SK-N-SH treated with all-trans-retinoic acid at 6 μM for 48 hours (cell line): ENCODE results near the gene KIF18B.

Source experiments
- ATAC-seq: fragments of 200-7000 bp; cut with Tn5 transposase; 3 replicates; pipeline ENCODE4 v1.9.1; 2020; ENCODE audit warnings: mild to moderate bottlenecking, moderate library complexity
- ARNTL ChIP-seq: fragments of 450-650 bp; formaldehyde crosslinking; IDR thresholded peaks from 2 replicates; pipeline ENCODE4 v1.5.0; 2020; ENCODE audit warnings: low read depth, mild to moderate bottlenecking, moderate library complexity, borderline replicate concordance
- BACH2 ChIP-seq: fragments of 250-450 bp; sonication (Bioruptor Pico); IDR thresholded peaks from 2 replicates; pipeline ENCODE4 v1.9.0; 2021; ENCODE audit warnings: mild to moderate bottlenecking, borderline replicate concordance
- CSDC2 ChIP-seq: fragments of 250-450 bp; sonication (Bioruptor Pico); IDR thresholded peaks from 2 replicates; pipeline ENCODE4 v1.5.0; 2020; ENCODE audit warnings: mild to moderate bottlenecking, moderate library complexity
- ESRRG ChIP-seq: fragments of 250-450 bp; sonication (Bioruptor Pico); IDR thresholded peaks from 2 replicates; pipeline ENCODE4 v1.6.1; 2021; ENCODE audit warnings: mild to moderate bottlenecking
- GLIS3 ChIP-seq: fragments of 250-450 bp; sonication (Bioruptor Pico); IDR thresholded peaks from 2 replicates; pipeline ENCODE4 v1.5.0; 2020; ENCODE audit warnings: mild to moderate bottlenecking, moderate library complexity
- ISL1 ChIP-seq: fragments of 250-450 bp; sonication (Bioruptor Pico); IDR thresholded peaks from 2 replicates; pipeline ENCODE4 v2.1.2; 2022; ENCODE audit warnings: mild to moderate bottlenecking, moderate library complexity
- OSR1 ChIP-seq: fragments of 250-450 bp; sonication (Bioruptor Pico); IDR thresholded peaks from 2 replicates; pipeline ENCODE4 v1.8.0; 2022; ENCODE audit warnings: moderate library complexity, mild to moderate bottlenecking, inconsistent platforms
- PPARA ChIP-seq: fragments of 250-450 bp; sonication (Bioruptor Pico); IDR thresholded peaks from 2 replicates; pipeline ENCODE4 v1.5.0; 2020; ENCODE audit warnings: mild to moderate bottlenecking, borderline replicate concordance
- RARB ChIP-seq: fragments of 250-450 bp; sonication (Bioruptor Pico); IDR thresholded peaks from 2 replicates; pipeline ENCODE4 v1.8.0; 2021; ENCODE audit warnings: mild to moderate bottlenecking, moderate library complexity
- SNAI2 ChIP-seq: fragments of 250-450 bp; sonication (Bioruptor Pico); IDR thresholded peaks from 2 replicates; pipeline ENCODE4 v1.5.0; 2020; ENCODE audit warnings: mild to moderate bottlenecking, moderate library complexity
- TCF4 ChIP-seq: fragments of 250-450 bp; sonication (Bioruptor Pico); IDR thresholded peaks from 2 replicates; pipeline ENCODE4 v1.8.0; 2021; ENCODE audit warnings: mild to moderate bottlenecking, moderate library complexity, borderline replicate concordance
- TOX ChIP-seq: fragments of 250-450 bp; sonication (Bioruptor Pico); IDR thresholded peaks from 2 replicates; pipeline ENCODE4 v1.8.0; 2021; ENCODE audit warnings: mild to moderate bottlenecking, moderate library complexity, borderline replicate concordance
- ZC3H10 ChIP-seq: fragments of 250-450 bp; sonication (Bioruptor Pico); IDR thresholded peaks from 2 replicates; pipeline ENCODE4 v1.5.1; 2021; ENCODE audit warnings: mild to moderate bottlenecking, moderate library complexity
- ZFP3 ChIP-seq: fragments of 250-450 bp; sonication (Bioruptor Pico); IDR thresholded peaks from 2 replicates; pipeline ENCODE4 v1.5.0; 2020; ENCODE audit warnings: mild to moderate bottlenecking, moderate library complexity
- ZFP30 ChIP-seq: fragments of 450-650 bp; formaldehyde crosslinking; IDR thresholded peaks from 2 replicates; pipeline ENCODE4 v1.5.0; 2022; ENCODE audit warnings: mild to moderate bottlenecking, moderate library complexity
- ZNF70 ChIP-seq: fragments of 450-650 bp; formaldehyde crosslinking; IDR thresholded peaks from 2 replicates; pipeline ENCODE4 v1.5.0; 2020; ENCODE audit warnings: mild to moderate bottlenecking, moderate library complexity
- TF ChIP-seq, protein P1 (sequence below): fragments of 250-450 bp; sonication (Bioruptor Pico); IDR thresholded peaks from 2 replicates; pipeline ENCODE4 v1.5.1; 2021; ENCODE audit warnings: mild to moderate bottlenecking, moderate library complexity
- TF ChIP-seq, protein P2 (sequence below): fragments of 250-450 bp; sonication (Bioruptor Pico); IDR thresholded peaks from 2 replicates; pipeline ENCODE4 v1.5.1; 2020; ENCODE audit warnings: low read depth, mild to moderate bottlenecking, moderate library complexity
- TF ChIP-seq, protein P3 (sequence below): fragments of 250-450 bp; sonication (Bioruptor Pico); IDR thresholded peaks from 2 replicates; pipeline ENCODE4 v1.5.0; 2020; ENCODE audit warnings: mild to moderate bottlenecking, moderate library complexity
- TF ChIP-seq, protein P4 (sequence below): fragments of 250-450 bp; sonication (Bioruptor Pico); IDR thresholded peaks from 2 replicates; pipeline ENCODE4 v1.8.0; 2021; ENCODE audit warnings: low read depth, mild to moderate bottlenecking, moderate library complexity, borderline replicate concordance

Gene KIF18B

DNA sequence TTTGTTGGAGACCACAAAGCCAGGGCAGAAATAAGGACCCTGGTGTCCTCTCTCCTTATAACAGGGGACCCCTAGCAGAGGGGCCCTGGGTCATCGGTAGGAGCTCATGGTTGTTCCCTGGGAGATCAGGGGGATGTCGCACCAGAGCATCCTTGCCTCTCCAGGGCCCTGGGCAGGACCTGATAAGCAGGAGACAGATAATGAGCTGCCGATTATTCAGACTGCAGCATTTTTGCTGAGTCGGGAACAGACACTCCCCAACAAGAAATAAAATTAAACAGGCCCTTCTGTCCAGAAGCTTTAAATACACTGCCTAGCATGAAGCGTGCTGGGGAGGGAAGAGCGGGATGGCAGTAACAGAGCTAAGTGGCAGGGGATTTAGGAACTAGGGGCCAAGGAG, 16.9 kb downstream of the KIF18B start:
- no peak for TF ChIP-seq ZNF70 (CRISPR knock-in tag)
- TF ChIP-seq ZC3H10 (CRISPR knock-in tag), result no peak
- TF ChIP-seq, protein P1, sequence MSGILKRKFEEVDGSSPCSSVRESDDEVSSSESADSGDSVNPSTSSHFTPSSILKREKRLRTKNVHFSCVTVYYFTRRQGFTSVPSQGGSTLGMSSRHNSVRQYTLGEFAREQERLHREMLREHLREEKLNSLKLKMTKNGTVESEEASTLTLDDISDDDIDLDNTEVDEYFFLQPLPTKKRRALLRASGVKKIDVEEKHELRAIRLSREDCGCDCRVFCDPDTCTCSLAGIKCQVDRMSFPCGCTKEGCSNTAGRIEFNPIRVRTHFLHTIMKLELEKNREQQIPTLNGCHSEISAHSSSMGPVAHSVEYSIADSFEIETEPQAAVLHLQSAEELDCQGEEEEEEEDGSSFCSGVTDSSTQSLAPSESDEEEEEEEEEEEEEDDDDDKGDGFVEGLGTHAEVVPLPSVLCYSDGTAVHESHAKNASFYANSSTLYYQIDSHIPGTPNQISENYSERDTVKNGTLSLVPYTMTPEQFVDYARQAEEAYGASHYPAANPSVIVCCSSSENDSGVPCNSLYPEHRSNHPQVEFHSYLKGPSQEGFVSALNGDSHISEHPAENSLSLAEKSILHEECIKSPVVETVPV (CRISPR knock-in tag), result no peak
- TF ChIP-seq BACH2, result no peak
- TF ChIP-seq ESRRG, result no peak
- TF ChIP-seq TCF4 (CRISPR knock-in tag), result no peak
- TF ChIP-seq CSDC2 (CRISPR knock-in tag), result no peak
- no peak for TF ChIP-seq RARB (CRISPR knock-in tag)
- no peak for ATAC-seq

DNA sequence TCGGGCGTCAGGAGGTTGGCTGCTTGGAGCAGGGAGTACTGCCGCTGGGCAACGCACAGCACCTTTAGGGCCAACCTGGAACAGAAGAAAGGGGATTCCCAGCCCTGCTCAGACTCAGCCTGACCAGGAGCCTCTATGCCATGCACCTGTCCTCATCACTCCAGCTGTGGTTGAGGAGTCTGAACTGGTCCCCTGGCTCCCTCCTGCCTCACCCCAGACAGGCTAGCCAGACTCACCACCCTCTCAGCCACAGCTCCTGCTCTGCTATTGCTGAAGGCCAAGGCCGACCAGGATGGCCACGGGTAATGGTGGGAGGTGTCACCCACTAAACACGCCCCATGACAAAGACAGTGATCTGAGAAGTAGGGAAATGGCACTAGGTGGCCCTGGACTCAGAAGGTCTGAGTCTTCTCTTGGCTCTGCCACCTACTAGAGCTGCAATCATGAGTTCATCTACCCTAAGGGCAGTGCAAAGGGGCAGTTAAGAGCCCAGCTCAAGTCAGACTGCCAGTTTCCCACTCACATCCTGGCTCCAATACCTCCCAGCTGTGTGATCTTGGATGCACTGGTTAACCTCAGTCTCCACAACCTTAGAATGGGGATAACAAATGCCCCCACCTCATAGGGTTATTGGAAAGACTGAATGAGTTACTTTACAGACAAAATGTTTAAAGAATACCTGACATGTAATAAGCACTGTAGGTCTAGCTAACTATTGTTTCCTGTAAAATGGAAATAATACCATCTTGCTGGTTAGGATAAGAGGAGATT, 18.4 kb downstream of the KIF18B start:
- no peak for ATAC-seq
- no peak for TF ChIP-seq ISL1 (CRISPR knock-in tag)
- TF ChIP-seq, protein P2, sequence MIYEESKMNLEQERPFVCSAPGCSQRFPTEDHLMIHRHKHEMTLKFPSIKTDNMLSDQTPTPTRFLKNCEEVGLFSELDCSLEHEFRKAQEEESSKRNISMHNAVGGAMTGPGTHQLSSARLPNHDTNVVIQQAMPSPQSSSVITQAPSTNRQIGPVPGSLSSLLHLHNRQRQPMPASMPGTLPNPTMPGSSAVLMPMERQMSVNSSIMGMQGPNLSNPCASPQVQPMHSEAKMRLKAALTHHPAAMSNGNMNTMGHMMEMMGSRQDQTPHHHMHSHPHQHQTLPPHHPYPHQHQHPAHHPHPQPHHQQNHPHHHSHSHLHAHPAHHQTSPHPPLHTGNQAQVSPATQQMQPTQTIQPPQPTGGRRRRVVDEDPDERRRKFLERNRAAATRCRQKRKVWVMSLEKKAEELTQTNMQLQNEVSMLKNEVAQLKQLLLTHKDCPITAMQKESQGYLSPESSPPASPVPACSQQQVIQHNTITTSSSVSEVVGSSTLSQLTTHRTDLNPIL (CRISPR knock-in tag), result no peak
- no peak for TF ChIP-seq OSR1 (CRISPR knock-in tag)
- no peak for TF ChIP-seq ARNTL (CRISPR knock-in tag)
- no peak for TF ChIP-seq CSDC2 (CRISPR knock-in tag)
- TF ChIP-seq RARB (CRISPR knock-in tag), result no peak
- TF ChIP-seq TOX (CRISPR knock-in tag), result no peak
- no peak for TF ChIP-seq ESRRG
- TF ChIP-seq, protein P1 (CRISPR knock-in tag), result no peak
- no peak for TF ChIP-seq TCF4 (CRISPR knock-in tag)

DNA sequence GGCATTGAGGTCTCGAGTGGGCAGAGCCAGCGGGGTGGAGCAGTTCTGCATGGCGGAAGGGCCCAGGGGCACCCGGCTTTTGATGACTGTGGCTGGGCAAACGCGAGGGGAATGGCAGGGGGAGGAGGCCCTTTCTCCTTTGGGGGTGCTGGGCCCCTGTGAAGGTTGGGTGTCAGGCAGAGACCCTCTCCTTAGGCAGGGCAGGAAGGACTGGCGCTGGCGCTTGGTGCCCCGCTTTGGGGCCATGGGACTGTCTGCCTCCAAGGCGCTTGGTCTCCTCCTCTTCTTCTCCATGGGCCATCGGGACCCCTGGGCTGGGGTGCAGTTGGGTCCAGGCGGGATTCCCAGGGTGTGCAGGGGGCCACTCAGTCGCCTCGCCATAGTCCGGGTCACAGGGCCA, 19.4 kb downstream of the KIF18B start:
- no peak for ATAC-seq
- no peak for TF ChIP-seq ARNTL (CRISPR knock-in tag)
- TF ChIP-seq ZFP30, result no peak
- no peak for TF ChIP-seq ZC3H10 (CRISPR knock-in tag)
- no peak for TF ChIP-seq OSR1 (CRISPR knock-in tag)

DNA sequence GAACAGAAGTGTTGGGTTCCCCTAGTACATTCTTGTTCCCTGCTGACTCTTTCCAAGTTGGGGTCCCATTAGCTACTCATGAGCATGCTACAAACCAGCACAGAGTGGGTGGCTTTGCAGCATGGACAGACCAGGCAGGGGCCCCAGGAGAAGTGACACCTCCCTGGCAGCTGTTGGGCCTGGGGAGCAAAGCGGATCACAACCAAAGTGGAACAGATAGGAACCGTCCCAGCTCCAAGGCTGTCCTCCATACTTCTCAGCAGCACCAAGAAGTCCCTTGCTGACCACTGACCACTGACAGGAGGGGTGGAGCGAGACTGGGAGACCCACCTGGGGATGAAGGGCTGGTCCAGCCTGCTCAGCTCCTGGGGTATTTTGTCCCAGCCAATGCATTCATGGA, 19.9 kb downstream of the KIF18B start:
- TF ChIP-seq BACH2 (no peak), ZFP3 (no peak), ESRRG (no peak), RARB (CRISPR knock-in tag) (no peak), ARNTL (CRISPR knock-in tag) (no peak), ZFP30 (no peak), CSDC2 (CRISPR knock-in tag) (no peak), PPARA (CRISPR knock-in tag) (no peak), ISL1 (CRISPR knock-in tag) (no peak)
- TF ChIP-seq, protein P2 (CRISPR knock-in tag), result no peak
- no peak for ATAC-seq

DNA sequence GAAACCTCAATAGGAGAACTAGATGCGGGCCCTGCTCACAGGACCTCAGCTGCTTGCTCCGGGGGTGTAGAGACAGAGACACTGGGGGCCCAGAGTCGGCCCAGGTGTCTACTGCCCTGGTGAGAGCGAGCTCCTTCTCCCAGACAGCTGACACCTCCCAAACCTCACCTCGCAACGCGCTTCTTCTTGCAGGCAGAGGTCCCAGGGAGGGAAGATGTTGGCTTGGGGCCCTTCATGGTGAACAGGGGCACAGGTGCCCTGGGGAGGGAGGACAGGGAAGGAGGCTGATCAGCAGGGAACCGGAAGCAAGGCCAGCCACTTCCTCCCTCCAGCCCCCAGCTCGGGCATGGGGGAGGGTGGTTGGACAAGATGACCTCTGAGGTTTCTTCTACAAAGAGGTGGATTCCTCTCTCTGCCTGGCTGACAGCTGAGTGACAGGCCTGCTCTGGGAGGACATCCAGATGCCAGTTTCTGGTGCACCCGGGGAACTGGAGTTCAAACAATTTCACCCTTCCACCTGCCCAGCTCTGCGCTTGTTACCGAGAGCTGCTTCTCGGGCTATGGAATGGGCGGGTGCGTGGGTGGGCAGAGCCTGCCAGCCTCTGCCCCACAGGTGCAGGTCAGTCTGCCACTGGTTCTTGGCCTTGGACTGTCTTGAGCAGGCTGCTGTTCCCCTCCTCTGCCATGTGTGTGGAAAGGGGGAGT, 20.6 kb downstream of the KIF18B start:
- ATAC-seq, result no peak
- TF ChIP-seq SNAI2 (CRISPR knock-in tag), result no peak
- no peak for TF ChIP-seq GLIS3
- no peak for TF ChIP-seq TCF4 (CRISPR knock-in tag)
- TF ChIP-seq, protein P3, sequence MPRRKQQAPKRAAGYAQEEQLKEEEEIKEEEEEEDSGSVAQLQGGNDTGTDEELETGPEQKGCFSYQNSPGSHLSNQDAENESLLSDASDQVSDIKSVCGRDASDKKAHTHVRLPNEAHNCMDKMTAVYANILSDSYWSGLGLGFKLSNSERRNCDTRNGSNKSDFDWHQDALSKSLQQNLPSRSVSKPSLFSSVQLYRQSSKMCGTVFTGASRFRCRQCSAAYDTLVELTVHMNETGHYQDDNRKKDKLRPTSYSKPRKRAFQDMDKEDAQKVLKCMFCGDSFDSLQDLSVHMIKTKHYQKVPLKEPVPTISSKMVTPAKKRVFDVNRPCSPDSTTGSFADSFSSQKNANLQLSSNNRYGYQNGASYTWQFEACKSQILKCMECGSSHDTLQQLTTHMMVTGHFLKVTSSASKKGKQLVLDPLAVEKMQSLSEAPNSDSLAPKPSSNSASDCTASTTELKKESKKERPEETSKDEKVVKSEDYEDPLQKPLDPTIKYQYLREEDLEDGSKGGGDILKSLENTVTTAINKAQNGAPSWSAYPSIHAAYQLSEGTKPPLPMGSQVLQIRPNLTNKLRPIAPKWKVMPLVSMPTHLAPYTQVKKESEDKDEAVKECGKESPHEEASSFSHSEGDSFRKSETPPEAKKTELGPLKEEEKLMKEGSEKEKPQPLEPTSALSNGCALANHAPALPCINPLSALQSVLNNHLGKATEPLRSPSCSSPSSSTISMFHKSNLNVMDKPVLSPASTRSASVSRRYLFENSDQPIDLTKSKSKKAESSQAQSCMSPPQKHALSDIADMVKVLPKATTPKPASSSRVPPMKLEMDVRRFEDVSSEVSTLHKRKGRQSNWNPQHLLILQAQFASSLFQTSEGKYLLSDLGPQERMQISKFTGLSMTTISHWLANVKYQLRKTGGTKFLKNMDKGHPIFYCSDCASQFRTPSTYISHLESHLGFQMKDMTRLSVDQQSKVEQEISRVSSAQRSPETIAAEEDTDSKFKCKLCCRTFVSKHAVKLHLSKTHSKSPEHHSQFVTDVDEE, result no peak
- no peak for TF ChIP-seq ESRRG
- no peak for TF ChIP-seq ISL1 (CRISPR knock-in tag)
- TF ChIP-seq TOX (CRISPR knock-in tag), result no peak
- TF ChIP-seq, protein P4, sequence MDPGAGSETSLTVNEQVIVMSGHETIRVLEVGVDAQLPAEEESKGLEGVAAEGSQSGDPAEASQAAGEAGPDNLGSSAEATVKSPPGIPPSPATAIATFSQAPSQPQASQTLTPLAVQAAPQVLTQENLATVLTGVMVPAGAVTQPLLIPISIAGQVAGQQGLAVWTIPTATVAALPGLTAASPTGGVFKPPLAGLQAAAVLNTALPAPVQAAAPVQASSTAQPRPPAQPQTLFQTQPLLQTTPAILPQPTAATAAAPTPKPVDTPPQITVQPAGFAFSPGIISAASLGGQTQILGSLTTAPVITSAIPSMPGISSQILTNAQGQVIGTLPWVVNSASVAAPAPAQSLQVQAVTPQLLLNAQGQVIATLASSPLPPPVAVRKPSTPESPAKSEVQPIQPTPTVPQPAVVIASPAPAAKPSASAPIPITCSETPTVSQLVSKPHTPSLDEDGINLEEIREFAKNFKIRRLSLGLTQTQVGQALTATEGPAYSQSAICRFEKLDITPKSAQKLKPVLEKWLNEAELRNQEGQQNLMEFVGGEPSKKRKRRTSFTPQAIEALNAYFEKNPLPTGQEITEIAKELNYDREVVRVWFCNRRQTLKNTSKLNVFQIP (CRISPR knock-in tag), result no peak
- TF ChIP-seq, protein P2 (CRISPR knock-in tag), result no peak
- TF ChIP-seq RARB (CRISPR knock-in tag), result no peak
